A549 (cell line): ENCODE measurements around the gene TNS3. TPM values are rescaled to one million over a fixed set of nuclear protein-coding genes. Genes with fewer than 3 reads are reported as not detected.

Experiments
- ATAC-seq, 2 experiments: fragments of 200-7000 bp in 1 of 2; fragments of >200 bp in 1 of 2; cut with Nextera tagmentation in 1 of 2; cut with Tn5 transposase in 1 of 2; 3 replicates each; pipeline versions ENCODE4 v1.8.0 to v1.9.1; 2018 to 2020; ENCODE audit warnings: mild to moderate bottlenecking in 1 of 2, moderate library complexity in 1 of 2
- CTCF ChIA-PET: fragments of 300-600 bp; sonication (Branson Sonifier 250); formaldehyde crosslinking; extraction: SDS; loops from one replicate; lab custom pipeline; 2021; ENCODE audit warnings: antibody characterized with exemption, inconsistent platforms; lab: Yijun Ruan, JAX
- POLR2A ChIA-PET: fragments of 350-600 bp; formaldehyde crosslinking; extraction: SDS; loops from one replicate; lab custom pipeline; 2021; ENCODE audit warnings: antibody characterized with exemption, inconsistent platforms; lab: Yijun Ruan, JAX
- DNase-seq, 2 experiments: peaks; one replicate each; pipeline versions ENCODE4 v3.0.0 to v3.0.0-alpha.2; 2011 to 2016; ENCODE audit warnings: low read depth in 1 of 2, low spot score in 1 of 2
- FAIRE-seq: peaks from 2 replicates; lab custom pipeline; 2011; peaks lifted over from hg19 to GRCh38; lab: Jason Lieb, UNC
- H3K27ac ChIP-seq, 2 experiments: fragments of >200 bp; sonication (Bioruptor Twin); formaldehyde crosslinking; 3 replicates each; pipeline ENCODE4 v1.5.1; 2016 to 2017
- H3K4me1 ChIP-seq: fragments of >200 bp; sonication (Bioruptor Twin); formaldehyde crosslinking; 3 replicates; pipeline ENCODE4 v1.6.1; 2016
- H3K4me2 ChIP-seq: fragments of >200 bp; sonication (Bioruptor Twin); formaldehyde crosslinking; 3 replicates; pipeline ENCODE4 v1.6.1; 2016
- H3K4me3 ChIP-seq: fragments of >200 bp; sonication (Bioruptor Twin); formaldehyde crosslinking; 3 replicates; pipeline ENCODE4 v1.5.1; 2016
- H3K9me3 ChIP-seq: fragments of >200 bp; sonication (Bioruptor Twin); formaldehyde crosslinking; 3 replicates; pipeline ENCODE4 v1.6.1; 2016
- ATOH8 ChIP-seq: fragments of 250-450 bp; sonication (Bioruptor Pico); IDR thresholded peaks from 2 replicates; pipeline ENCODE4 v1.5.0; 2020; ENCODE audit warnings: low read depth, mild to moderate bottlenecking, moderate library complexity
- CHD4 ChIP-seq: fragments of 200-600 bp; sonication (generic); IDR thresholded peaks from 2 replicates; pipeline ENCODE4 v1.6.1; 2016; ENCODE audit warnings: antibody characterized with exemption, mild to moderate bottlenecking, borderline replicate concordance
- CTCF ChIP-seq: fragments of >200 bp; sonication (Bioruptor Twin); formaldehyde crosslinking; IDR thresholded peaks from 3 replicates; pipeline ENCODE4 v1.5.1; 2016
- EHMT2 ChIP-seq: fragments of 200-600 bp; sonication (generic); IDR thresholded peaks from 2 replicates; pipeline ENCODE4 v1.6.1; 2016; ENCODE audit warnings: antibody characterized with exemption, low read depth, mild to moderate bottlenecking, moderate library complexity
- FOSB ChIP-seq: fragments of 250-450 bp; sonication (Bioruptor Pico); IDR thresholded peaks from 2 replicates; pipeline ENCODE4 v1.5.0; 2020; ENCODE audit warnings: mild to moderate bottlenecking, moderate library complexity
- FOXS1 ChIP-seq: fragments of 250-450 bp; sonication (Bioruptor Pico); IDR thresholded peaks from 2 replicates; pipeline ENCODE4 v1.5.0; 2020; ENCODE audit warnings: mild to moderate bottlenecking, moderate library complexity
- GATA3 ChIP-seq: IDR thresholded peaks from 2 replicates; pipeline ENCODE4 v1.6.1; 2012; ENCODE audit warnings: borderline replicate concordance
- HDAC2 ChIP-seq: fragments of 200-600 bp; sonication (generic); IDR thresholded peaks from 2 replicates; pipeline ENCODE4 v1.6.1; 2016
- HOXB5 ChIP-seq: fragments of 250-450 bp; sonication (Bioruptor Pico); IDR thresholded peaks from 2 replicates; pipeline ENCODE4 v1.5.0; 2020; ENCODE audit warnings: mild to moderate bottlenecking, moderate library complexity
- JUNB ChIP-seq: fragments of >200 bp; sonication (Bioruptor Twin); formaldehyde crosslinking; IDR thresholded peaks from 2 replicates; pipeline ENCODE4 v1.6.1; 2016
- KDM1A ChIP-seq: fragments of 200-600 bp; sonication (generic); IDR thresholded peaks from 2 replicates; pipeline ENCODE4 v1.6.1; 2016; ENCODE audit warnings: low read depth, mild to moderate bottlenecking
- MAFK ChIP-seq: fragments of 450-650 bp; IDR thresholded peaks from 2 replicates; pipeline ENCODE4 v1.6.1; 2014; ENCODE audit not compliant: partially characterized antibody
- MAX ChIP-seq: IDR thresholded peaks from 2 replicates; pipeline ENCODE4 v1.6.1; 2012
- NPAS2 ChIP-seq: fragments of 250-450 bp; sonication (Bioruptor Pico); IDR thresholded peaks from 2 replicates; pipeline ENCODE4 v1.8.0; 2022; ENCODE audit warnings: mild to moderate bottlenecking, moderate library complexity, borderline replicate concordance
- NR3C1 ChIP-seq: fragments of >200 bp; sonication (Bioruptor Twin); formaldehyde crosslinking; IDR thresholded peaks from 3 replicates; pipeline ENCODE4 v1.6.1; 2017
- RARB ChIP-seq: fragments of 250-450 bp; sonication (Bioruptor Pico); IDR thresholded peaks from 2 replicates; pipeline ENCODE4 v1.8.0; 2021; ENCODE audit warnings: mild to moderate bottlenecking, moderate library complexity
- TFCP2L1 ChIP-seq: fragments of 250-450 bp; sonication (Bioruptor Pico); IDR thresholded peaks from 2 replicates; pipeline ENCODE4 v1.5.0; 2021; ENCODE audit warnings: mild to moderate bottlenecking
- ZC3H11A ChIP-seq: fragments of 450-650 bp; IDR thresholded peaks from 2 replicates; pipeline ENCODE4 v1.6.1; 2014; ENCODE audit warnings: antibody characterized with exemption, mild to moderate bottlenecking
- ZNF302 ChIP-seq: fragments of 250-450 bp; sonication (Bioruptor Pico); IDR thresholded peaks from 2 replicates; pipeline ENCODE4 v1.9.0; 2021; ENCODE audit warnings: inconsistent platforms, mild to moderate bottlenecking, moderate library complexity
- ZSCAN20 ChIP-seq: fragments of 250-450 bp; sonication (Bioruptor Pico); IDR thresholded peaks from 2 replicates; pipeline ENCODE4 v1.8.0; 2022; ENCODE audit warnings: mild to moderate bottlenecking, moderate library complexity
- WGBS: methylation state at CpG from one replicate; pipeline ENCODE4 v1.1.6; 2017; ENCODE audit errors: missing lambda C conversion rate; 5-methylcytosine and 5-hydroxymethylcytosine counted together
- polyA plus RNA-seq, 4 experiments: library from polyadenylated mRNA; depleted of rRNA in 3 of 4; stranded (reverse); fragments of >200 nt; fragmentation: RNase III in 1 of 4; extraction: RNeasy Plus Mini Kit Qiagen cat#74134 plus additional on column Dnase treatment in 1 of 4; gene quantifications; 2 replicates in 3 of 4; 3 replicates in 1 of 4; pipeline ENCODE4 v1.2.3, GENCODE V29; 2011 to 2017

Gene TNS3
- polyA plus RNA-seq, 2 of the 4 experiments (the other 2 are of a cell fraction): 107 to 134 TPM

- 100% methylated on average over 1 of the region's 1 CpG for WGBS
- no peak for ATAC-seq
- ChIA-PET CTCF (interaction anchor here (1.3 kb wide), 1 partner anchor 400 kb away, joined by 3 read pairs; no protein-coding TSS in a partner anchor), POLR2A (no interaction called here)
- Histone ChIP-seq H3K4me2 (no peak overlapping the region), H3K4me3 (no peak overlapping the region), H3K4me1 (peaks cover 5% of the 10 kb centered on the region; the same call in 2 of the 3 replicates), H3K9me3 (no peaks in the 10 kb centered on the region), H3K27ac (no peak overlapping the region)
- no peak for FAIRE-seq
- DNase-seq: no peak
- TF ChIP-seq RARB (CRISPR knock-in tag): no peak
- TF ChIP-seq NPAS2 (CRISPR knock-in tag): no peak
- TF ChIP-seq EHMT2: no peak
- no peak for TF ChIP-seq FOXS1 (CRISPR knock-in tag)
- TF ChIP-seq KDM1A: no peak
- no peak for TF ChIP-seq MAX
- TF ChIP-seq HDAC2: no peak
- TF ChIP-seq ZC3H11A: no peak
- no peak for TF ChIP-seq NR3C1
- no peak for TF ChIP-seq MAFK
- no peak for TF ChIP-seq CHD4
- no peak for TF ChIP-seq ATOH8 (CRISPR knock-in tag)
- TF ChIP-seq ZSCAN20 (CRISPR knock-in tag): no peak
- TF ChIP-seq GATA3: no peak
- no peak for TF ChIP-seq ZNF302
- TF ChIP-seq TFCP2L1 (CRISPR knock-in tag): no peak
Observed at GRCh38 chr7:47419471-47419870, 162.4 kb downstream of the TNS3 start.

- 64% methylated on average over 5 of the region's 5 CpGs for WGBS
- ChIA-PET POLR2A (no interaction called here), CTCF (interaction anchor here (1.2 to 1.3 kb wide), 2 partner anchors 10 to 401 kb away, joined by 3 to 6 read pairs; no protein-coding TSS in a partner anchor)
- TF ChIP-seq JUNB (no peak), TFCP2L1 (CRISPR knock-in tag) (no peak), CTCF (no peak), HOXB5 (no peak), FOSB (CRISPR knock-in tag) (no peak)
- FAIRE-seq (no peak), DNase-seq (no peak), ATAC-seq (peak in 1 of 2 experiments; percentile 4; a peak in 2 of 6 replicates)
- Histone ChIP-seq H3K4me1 (peaks cover 3% of the 10 kb centered on the region; the same call in 2 of the 3 replicates), H3K4me2 (no peak overlapping the region), H3K9me3 (no peaks in the 10 kb centered on the region), H3K27ac (no peak overlapping the region), H3K4me3 (no peak overlapping the region)
Observed at GRCh38 chr7:47418601-47419309, 163.2 kb downstream of the TNS3 start.
